ENCODE results near the gene SZRD1.

GRCh38 chr1:16378443-16378842 lies 11.4 kb downstream of the SZRD1 start:
- TF ChIP-seq CTCF (IDR thresholded peaks at IDR 0.05) (no peak), POLR2A (IDR thresholded peaks at IDR 0.05) (no peak)

Measured in uterus (tissue), 2 donors.